A549 (cell line): ENCODE results near the gene ECI1. TPM values are rescaled to one million over a fixed set of nuclear protein-coding genes. Genes with fewer than 3 reads are reported as not detected.

Source experiments
- ATAC-seq, 2 experiments: fragments of 200-7000 bp in 1 of 2; fragments of >200 bp in 1 of 2; cut with Nextera tagmentation in 1 of 2; cut with Tn5 transposase in 1 of 2; 3 replicates each; pipeline versions ENCODE4 v1.8.0 to v1.9.1; 2018 to 2020; ENCODE audit warnings: mild to moderate bottlenecking in 1 of 2, moderate library complexity in 1 of 2
- CTCF ChIA-PET: fragments of 300-600 bp; sonication (Branson Sonifier 250); formaldehyde crosslinking; extraction: SDS; loops from one replicate; lab custom pipeline; 2021; ENCODE audit warnings: antibody characterized with exemption, inconsistent platforms; lab: Yijun Ruan, JAX
- POLR2A ChIA-PET: fragments of 350-600 bp; formaldehyde crosslinking; extraction: SDS; loops from one replicate; lab custom pipeline; 2021; ENCODE audit warnings: antibody characterized with exemption, inconsistent platforms; lab: Yijun Ruan, JAX
- DNase-seq, 2 experiments: peaks; one replicate each; pipeline versions ENCODE4 v3.0.0 to v3.0.0-alpha.2; 2011 to 2016; ENCODE audit warnings: low read depth in 1 of 2, low spot score in 1 of 2
- FAIRE-seq: peaks from 2 replicates; lab custom pipeline; 2011; peaks lifted over from hg19 to GRCh38; lab: Jason Lieb, UNC
- H3K27ac ChIP-seq, 2 experiments: fragments of >200 bp; sonication (Bioruptor Twin); formaldehyde crosslinking; 3 replicates each; pipeline ENCODE4 v1.5.1; 2016 to 2017
- H3K4me1 ChIP-seq: fragments of >200 bp; sonication (Bioruptor Twin); formaldehyde crosslinking; 3 replicates; pipeline ENCODE4 v1.6.1; 2016
- H3K4me2 ChIP-seq: fragments of >200 bp; sonication (Bioruptor Twin); formaldehyde crosslinking; 3 replicates; pipeline ENCODE4 v1.6.1; 2016
- H3K4me3 ChIP-seq: fragments of >200 bp; sonication (Bioruptor Twin); formaldehyde crosslinking; 3 replicates; pipeline ENCODE4 v1.5.1; 2016
- H3K9me3 ChIP-seq: fragments of >200 bp; sonication (Bioruptor Twin); formaldehyde crosslinking; 3 replicates; pipeline ENCODE4 v1.6.1; 2016
- CEBPB ChIP-seq, 2 experiments: fragments of >200 bp in 1 of 2; sonication (Bioruptor Twin) in 1 of 2; formaldehyde crosslinking in 1 of 2; IDR thresholded peaks; 2 replicates each; pipeline ENCODE4 v1.6.1; 2012 to 2016
- CHD4 ChIP-seq: fragments of 200-600 bp; sonication (generic); IDR thresholded peaks from 2 replicates; pipeline ENCODE4 v1.6.1; 2016; ENCODE audit warnings: antibody characterized with exemption, mild to moderate bottlenecking, borderline replicate concordance
- FOSL2 ChIP-seq, 2 experiments: fragments of 450-650 bp in 1 of 2; fragments of >200 bp in 1 of 2; sonication (Bioruptor Twin) in 1 of 2; formaldehyde crosslinking; IDR thresholded peaks; 2 replicates each; pipeline versions ENCODE4 v1.5.0 to v1.6.1; 2016 to 2020; ENCODE audit warnings: mild to moderate bottlenecking in 1 of 2, moderate library complexity in 1 of 2
- FOXS1 ChIP-seq: fragments of 250-450 bp; sonication (Bioruptor Pico); IDR thresholded peaks from 2 replicates; pipeline ENCODE4 v1.5.0; 2020; ENCODE audit warnings: mild to moderate bottlenecking, moderate library complexity
- HDAC2 ChIP-seq: fragments of 200-600 bp; sonication (generic); IDR thresholded peaks from 2 replicates; pipeline ENCODE4 v1.6.1; 2016
- HOXB13 ChIP-seq: fragments of 250-450 bp; sonication (Bioruptor Pico); IDR thresholded peaks from 2 replicates; pipeline ENCODE4 v1.5.0; 2020; ENCODE audit warnings: low read depth, mild to moderate bottlenecking, moderate library complexity
- KDM5A ChIP-seq: fragments of 200-600 bp; sonication (generic); IDR thresholded peaks from 2 replicates; pipeline ENCODE4 v1.6.1; 2016; ENCODE audit warnings: antibody characterized with exemption, mild to moderate bottlenecking
- MAFK ChIP-seq: fragments of 450-650 bp; IDR thresholded peaks from 2 replicates; pipeline ENCODE4 v1.6.1; 2014; ENCODE audit not compliant: partially characterized antibody
- MAZ ChIP-seq: fragments of 150-350 bp; IDR thresholded peaks from 2 replicates; pipeline ENCODE4 v1.6.1; 2014; ENCODE audit warnings: antibody characterized with exemption, low read depth, low read length, borderline replicate concordance
- NPAS2 ChIP-seq: fragments of 250-450 bp; sonication (Bioruptor Pico); IDR thresholded peaks from 2 replicates; pipeline ENCODE4 v1.8.0; 2022; ENCODE audit warnings: mild to moderate bottlenecking, moderate library complexity, borderline replicate concordance
- PHF8 ChIP-seq: fragments of 200-600 bp; sonication (generic); IDR thresholded peaks from 2 replicates; pipeline ENCODE4 v1.6.1; 2016; ENCODE audit warnings: low read depth, mild to moderate bottlenecking, antibody characterized with exemption, moderate library complexity, borderline replicate concordance
- POLR2AphosphoS2 ChIP-seq: conservative IDR thresholded peaks from 2 replicates; pipeline ENCODE4 v1.6.1; 2012; ENCODE audit warnings: low read length, improper control_type of control experiment, inconsistent platforms
- RARB ChIP-seq: fragments of 250-450 bp; sonication (Bioruptor Pico); IDR thresholded peaks from 2 replicates; pipeline ENCODE4 v1.8.0; 2021; ENCODE audit warnings: mild to moderate bottlenecking, moderate library complexity
- TFCP2L1 ChIP-seq: fragments of 250-450 bp; sonication (Bioruptor Pico); IDR thresholded peaks from 2 replicates; pipeline ENCODE4 v1.5.0; 2021; ENCODE audit warnings: mild to moderate bottlenecking
- ZC3H11A ChIP-seq: fragments of 450-650 bp; IDR thresholded peaks from 2 replicates; pipeline ENCODE4 v1.6.1; 2014; ENCODE audit warnings: antibody characterized with exemption, mild to moderate bottlenecking
- WGBS: methylation state at CpG from one replicate; pipeline ENCODE4 v1.1.6; 2017; ENCODE audit errors: missing lambda C conversion rate; 5-methylcytosine and 5-hydroxymethylcytosine counted together
- polyA plus RNA-seq, 4 experiments: library from polyadenylated mRNA; depleted of rRNA in 3 of 4; stranded (reverse); fragments of >200 nt; fragmentation: RNase III in 1 of 4; extraction: RNeasy Plus Mini Kit Qiagen cat#74134 plus additional on column Dnase treatment in 1 of 4; gene quantifications; 2 replicates in 3 of 4; 3 replicates in 1 of 4; pipeline ENCODE4 v1.2.3, GENCODE V29; 2011 to 2017
- TF ChIP-seq, protein P1 (sequence below): fragments of >200 bp; sonication (Bioruptor Twin); formaldehyde crosslinking; IDR thresholded peaks from 2 replicates; pipeline ENCODE4 v1.6.1; 2016
- TF ChIP-seq, protein P2 (sequence below): IDR thresholded peaks from 2 replicates; pipeline ENCODE4 v1.6.1; 2012; ENCODE audit warnings: low read depth, borderline replicate concordance

The ECI1 gene
- polyA plus RNA-seq, 2 of the 4 experiments (the other 2 are of a cell fraction), result 41.5 to 47.9 TPM

- DNase-seq (no peak), ATAC-seq (no peak), FAIRE-seq (no peak)
- 75% methylated on average over 8 of the region's 10 CpGs for WGBS
- Histone ChIP-seq H3K4me1 (peaks cover 11% of the 10 kb centered on the region; the same call in 1 of the 3 replicates), H3K4me2 (no peak overlapping the region), H3K4me3 (no peak overlapping the region), H3K9me3 (no peaks in the 10 kb centered on the region), H3K27ac (no peak overlapping the region)
- TF ChIP-seq MAZ (no peak), MAFK (no peak)
- POLR2A ChIA-PET, result no interaction called here
- CTCF ChIA-PET, result interaction anchor here (0.6 kb wide), 1 partner anchor 116 kb away, joined by 3 read pairs; no protein-coding TSS in a partner anchor
These were observed 22.5 kb upstream of the ECI1 start for GRCh38 chr16:2273931-2274330.

DNA sequence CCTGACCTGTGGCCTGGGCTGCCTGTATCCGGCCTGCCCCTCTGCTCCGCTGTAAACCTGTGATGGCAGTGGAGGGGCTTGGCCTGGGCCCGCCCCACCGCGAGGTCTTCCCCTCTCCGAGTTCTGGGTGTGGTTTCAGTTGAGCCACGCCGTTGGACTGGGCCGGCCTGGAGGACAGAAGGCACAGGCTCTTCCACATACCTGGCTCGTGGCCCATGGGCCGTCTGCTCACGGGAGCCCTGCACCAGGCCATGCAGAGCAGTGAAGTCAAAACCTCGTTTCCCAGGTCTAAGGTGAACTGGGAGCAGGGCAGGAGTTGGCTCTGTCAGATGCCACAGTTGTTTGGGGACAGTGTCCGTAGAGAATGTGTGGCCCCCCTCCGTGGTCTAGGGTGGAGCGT is 22.1 kb upstream of the ECI1 start:
- Histone ChIP-seq H3K9me3 (no peaks in the 10 kb centered on the region), H3K27ac (no peak overlapping the region), H3K4me2 (no peak overlapping the region), H3K4me1 (peaks cover 11% of the 10 kb centered on the region; the same call in 1 of the 3 replicates), H3K4me3 (no peak overlapping the region)
- 98% methylated on average over 7 of the region's 16 CpGs for WGBS
- FAIRE-seq (no peak), DNase-seq (no peak), ATAC-seq (no peak)
- CTCF ChIA-PET, result interaction anchor here (0.6 to 4.5 kb wide), 3 partner anchors 16 to 227 kb away, joined by 3 to 20 read pairs (median 4); partner anchors contain the start of gene ABCA3
- POLR2A ChIA-PET, result interaction anchor here (0.7 kb wide), 1 partner anchor 186 kb away, joined by 3 read pairs; the partner anchor contains the start of gene TEDC2
- TF ChIP-seq, protein P1, sequence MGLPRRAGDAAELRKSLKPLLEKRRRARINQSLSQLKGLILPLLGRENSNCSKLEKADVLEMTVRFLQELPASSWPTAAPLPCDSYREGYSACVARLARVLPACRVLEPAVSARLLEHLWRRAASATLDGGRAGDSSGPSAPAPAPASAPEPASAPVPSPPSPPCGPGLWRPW, result no peak
- TF ChIP-seq NPAS2 (CRISPR knock-in tag) (no peak), PHF8 (no peak), HDAC2 (no peak), FOXS1 (CRISPR knock-in tag) (no peak), CEBPB (IDR thresholded peaks at IDR 0.05) (no peak), POLR2AphosphoS2 (no peak)
- TF ChIP-seq, all 56 proteins: peak for 0

- Histone ChIP-seq H3K4me3 (no peak overlapping the region), H3K27ac (no peak overlapping the region), H3K4me2 (no peak overlapping the region), H3K4me1 (peaks cover 11% of the 10 kb centered on the region; the same call in 1 of the 3 replicates), H3K9me3 (no peaks in the 10 kb centered on the region)
- POLR2A ChIA-PET, result no interaction called here
- ATAC-seq, result no peak
- no peak for DNase-seq
- FAIRE-seq, result no peak
- TF ChIP-seq HOXB13 (CRISPR knock-in tag) (no peak), RARB (CRISPR knock-in tag) (no peak), ZC3H11A (no peak), NPAS2 (CRISPR knock-in tag) (no peak), KDM5A (no peak), CHD4 (no peak), FOSL2 (IDR thresholded peaks at IDR 0.05) (no peak), FOSL2 (CRISPR knock-in tag; IDR thresholded peaks at IDR 0.05) (no peak), TFCP2L1 (no peak)
- TF ChIP-seq, protein P2, sequence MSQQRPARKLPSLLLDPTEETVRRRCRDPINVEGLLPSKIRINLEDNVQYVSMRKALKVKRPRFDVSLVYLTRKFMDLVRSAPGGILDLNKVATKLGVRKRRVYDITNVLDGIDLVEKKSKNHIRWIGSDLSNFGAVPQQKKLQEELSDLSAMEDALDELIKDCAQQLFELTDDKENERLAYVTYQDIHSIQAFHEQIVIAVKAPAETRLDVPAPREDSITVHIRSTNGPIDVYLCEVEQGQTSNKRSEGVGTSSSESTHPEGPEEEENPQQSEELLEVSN, result no peak
- TF ChIP-seq, all 56 proteins: peak for 0
- CTCF ChIA-PET, result interaction anchor here (1.1 to 4.5 kb wide), 4 partner anchors 21 to 229 kb away, joined by 4 to 20 read pairs (median 6); partner anchors contain the start of genes ABCA3 and ECI1
- 89% methylated on average over 5 of the region's 14 CpGs for WGBS
These were observed 20.6 kb upstream of the ECI1 start for GRCh38 chr16:2271848-2272461.
